ENCODE results near the gene TFDP2.

The TFDP2 gene

GRCh38 chr3:142086581-142087090, 62.7 kb downstream of the TFDP2 start (continued):
- TF ChIP-seq KLF8 (tag by site-specific recombination; IDR thresholded peaks at IDR 0.05) (no peak), ZNF48 (tag by site-specific recombination; IDR thresholded peaks at IDR 0.05) (no peak), ZNF211 (tag by site-specific recombination; IDR thresholded peaks at IDR 0.05; ENCODE audit: low read depth) (no peak), ZNF501 (tag by site-specific recombination; IDR thresholded peaks at IDR 0.05) (no peak), WT1 (tag by site-specific recombination; IDR thresholded peaks at IDR 0.05) (no peak), GLIS1 (tag by site-specific recombination; IDR thresholded peaks at IDR 0.05) (no peak)

DNA sequence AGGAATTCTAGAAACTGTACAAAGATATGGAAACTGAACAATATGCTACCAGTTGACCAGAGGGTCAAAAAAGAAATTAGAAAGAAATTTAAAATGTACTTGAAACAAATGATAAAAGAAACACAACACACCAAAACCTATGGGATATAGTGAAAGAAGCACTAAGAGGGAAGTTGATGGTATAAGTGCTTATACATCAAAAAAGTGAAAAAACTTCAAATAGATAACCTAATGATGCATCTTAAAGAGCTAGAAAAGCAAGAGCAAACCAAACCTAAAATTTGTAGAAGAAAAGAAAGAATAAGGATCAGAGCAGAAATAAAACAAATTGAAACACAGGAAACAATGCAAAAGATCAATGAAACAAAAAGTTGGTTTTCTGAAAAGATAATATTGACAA, 68.2 kb downstream of the TFDP2 start:
- no peak overlapping the region for H3K27ac ChIP-seq (ENCODE audit: extremely low read depth, low read depth, low read length)
- H3K36me3 ChIP-seq (ENCODE audit: control insufficient read depth in 2 of 2, insufficient read depth in 1 of 2, low read length in 2 of 2) = no peaks in the 10 kb centered on the region
- TF ChIP-seq ZNF529 (tag by site-specific recombination; IDR thresholded peaks at IDR 0.05; ENCODE audit: insufficient replicate concordance) = no peak
- TF ChIP-seq, protein P1, sequence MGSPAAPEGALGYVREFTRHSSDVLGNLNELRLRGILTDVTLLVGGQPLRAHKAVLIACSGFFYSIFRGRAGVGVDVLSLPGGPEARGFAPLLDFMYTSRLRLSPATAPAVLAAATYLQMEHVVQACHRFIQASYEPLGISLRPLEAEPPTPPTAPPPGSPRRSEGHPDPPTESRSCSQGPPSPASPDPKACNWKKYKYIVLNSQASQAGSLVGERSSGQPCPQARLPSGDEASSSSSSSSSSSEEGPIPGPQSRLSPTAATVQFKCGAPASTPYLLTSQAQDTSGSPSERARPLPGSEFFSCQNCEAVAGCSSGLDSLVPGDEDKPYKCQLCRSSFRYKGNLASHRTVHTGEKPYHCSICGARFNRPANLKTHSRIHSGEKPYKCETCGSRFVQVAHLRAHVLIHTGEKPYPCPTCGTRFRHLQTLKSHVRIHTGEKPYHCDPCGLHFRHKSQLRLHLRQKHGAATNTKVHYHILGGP (tag by site-specific recombination; IDR thresholded peaks at IDR 0.05) = no peak
- TF ChIP-seq ZSCAN4 (tag by site-specific recombination; IDR thresholded peaks at IDR 0.05) = no peak
- TF ChIP-seq ZNF48 (tag by site-specific recombination; IDR thresholded peaks at IDR 0.05) = no peak
- TF ChIP-seq GLIS1 (tag by site-specific recombination; IDR thresholded peaks at IDR 0.05) = no peak
- no peak for TF ChIP-seq ZBTB11 (tag by site-specific recombination; conservative IDR thresholded peaks at IDR 0.05; ENCODE audit: low read depth)
- no peak for TF ChIP-seq ZSCAN30 (tag by site-specific recombination; IDR thresholded peaks at IDR 0.05)
- no peak for TF ChIP-seq ZNF830 (tag by site-specific recombination; IDR thresholded peaks at IDR 0.05; ENCODE audit: low read depth)
- no peak for TF ChIP-seq ZNF629 (tag by site-specific recombination; IDR thresholded peaks at IDR 0.05)
- TF ChIP-seq ELK4 (IDR thresholded peaks at IDR 0.05; ENCODE audit: borderline replicate concordance, low read depth, low read length) = no peak
- no peak for TF ChIP-seq KLF8 (tag by site-specific recombination; IDR thresholded peaks at IDR 0.05)
- TF ChIP-seq ZNF350 (tag by site-specific recombination; IDR thresholded peaks at IDR 0.05) = no peak
- no peak for TF ChIP-seq ZNF16 (tag by site-specific recombination; IDR thresholded peaks at IDR 0.05; ENCODE audit: low read depth)
- TF ChIP-seq, protein P2, sequence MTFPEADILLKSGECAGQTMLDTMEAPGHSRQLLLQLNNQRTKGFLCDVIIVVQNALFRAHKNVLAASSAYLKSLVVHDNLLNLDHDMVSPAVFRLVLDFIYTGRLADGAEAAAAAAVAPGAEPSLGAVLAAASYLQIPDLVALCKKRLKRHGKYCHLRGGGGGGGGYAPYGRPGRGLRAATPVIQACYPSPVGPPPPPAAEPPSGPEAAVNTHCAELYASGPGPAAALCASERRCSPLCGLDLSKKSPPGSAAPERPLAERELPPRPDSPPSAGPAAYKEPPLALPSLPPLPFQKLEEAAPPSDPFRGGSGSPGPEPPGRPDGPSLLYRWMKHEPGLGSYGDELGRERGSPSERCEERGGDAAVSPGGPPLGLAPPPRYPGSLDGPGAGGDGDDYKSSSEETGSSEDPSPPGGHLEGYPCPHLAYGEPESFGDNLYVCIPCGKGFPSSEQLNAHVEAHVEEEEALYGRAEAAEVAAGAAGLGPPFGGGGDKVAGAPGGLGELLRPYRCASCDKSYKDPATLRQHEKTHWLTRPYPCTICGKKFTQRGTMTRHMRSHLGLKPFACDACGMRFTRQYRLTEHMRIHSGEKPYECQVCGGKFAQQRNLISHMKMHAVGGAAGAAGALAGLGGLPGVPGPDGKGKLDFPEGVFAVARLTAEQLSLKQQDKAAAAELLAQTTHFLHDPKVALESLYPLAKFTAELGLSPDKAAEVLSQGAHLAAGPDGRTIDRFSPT (tag by site-specific recombination; IDR thresholded peaks at IDR 0.05) = no peak
- TF ChIP-seq ZIC2 (tag by site-specific recombination; IDR thresholded peaks at IDR 0.05) = no peak
- no peaks in the 10 kb centered on the region for H3K4me1 ChIP-seq (ENCODE audit: control insufficient read depth, insufficient read depth, low read length)
- H3K4me3 ChIP-seq (ENCODE audit: low read depth, low read length) = no peak overlapping the region
- H3K9me3 ChIP-seq (ENCODE audit: control insufficient read depth, insufficient read depth, low read depth, low read length) = no peaks in the 10 kb centered on the region
- ChIA-PET CTCF (no interaction called here), POLR2A (no interaction called here)
